Muscle of back (tissue), 11 donors: ENCODE data around the gene SUPT6H. TPM values are rescaled to one million over a fixed set of nuclear protein-coding genes. Genes with fewer than 3 reads are reported as not detected.

Experiments
- DNase-seq, 3 donors: peaks; one replicate each; pipeline versions ENCODE4 v3.0.0 to v3.0.0-alpha.2; 2013
- polyA plus RNA-seq, 10 donors: library from polyadenylated mRNA; unstranded; fragments of 120-200 nt; gene quantifications; one replicate each; pipeline ENCODE4 v1.2.1, GENCODE V29; 2013; ENCODE audit not compliant: insufficient read length in 10 of 10

The SUPT6H gene
- polyA plus RNA-seq, 10 donors = 36.8 to 47.7 (median 41.7) TPM

DNA sequence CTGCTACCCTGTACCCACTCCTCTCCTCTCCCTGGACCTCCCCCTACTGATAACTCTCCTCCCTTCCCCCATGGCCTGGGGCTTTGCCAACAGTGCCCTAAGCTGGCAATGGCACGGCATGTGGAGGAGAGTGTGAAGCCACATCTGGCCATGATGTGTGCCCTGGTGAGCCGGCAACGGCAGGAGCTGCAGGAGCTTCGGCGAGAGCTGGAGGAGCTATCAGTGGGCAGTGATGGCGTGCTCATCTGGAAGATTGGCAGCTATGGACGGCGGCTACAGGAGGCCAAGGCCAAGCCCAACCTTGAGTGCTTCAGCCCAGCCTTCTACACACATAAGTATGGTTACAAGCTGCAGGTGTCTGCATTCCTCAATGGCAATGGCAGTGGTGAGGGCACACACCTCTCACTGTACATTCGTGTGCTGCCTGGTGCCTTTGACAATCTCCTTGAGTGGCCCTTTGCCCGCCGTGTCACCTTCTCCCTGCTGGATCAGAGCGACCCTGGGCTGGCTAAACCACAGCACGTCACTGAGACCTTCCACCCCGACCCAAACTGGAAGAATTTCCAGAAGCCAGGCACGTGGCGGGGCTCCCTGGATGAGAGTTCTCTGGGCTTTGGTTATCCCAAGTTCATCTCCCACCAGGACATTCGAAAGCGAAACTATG, 87.0 kb downstream of the SUPT6H start:
- no peak for DNase-seq

DNA sequence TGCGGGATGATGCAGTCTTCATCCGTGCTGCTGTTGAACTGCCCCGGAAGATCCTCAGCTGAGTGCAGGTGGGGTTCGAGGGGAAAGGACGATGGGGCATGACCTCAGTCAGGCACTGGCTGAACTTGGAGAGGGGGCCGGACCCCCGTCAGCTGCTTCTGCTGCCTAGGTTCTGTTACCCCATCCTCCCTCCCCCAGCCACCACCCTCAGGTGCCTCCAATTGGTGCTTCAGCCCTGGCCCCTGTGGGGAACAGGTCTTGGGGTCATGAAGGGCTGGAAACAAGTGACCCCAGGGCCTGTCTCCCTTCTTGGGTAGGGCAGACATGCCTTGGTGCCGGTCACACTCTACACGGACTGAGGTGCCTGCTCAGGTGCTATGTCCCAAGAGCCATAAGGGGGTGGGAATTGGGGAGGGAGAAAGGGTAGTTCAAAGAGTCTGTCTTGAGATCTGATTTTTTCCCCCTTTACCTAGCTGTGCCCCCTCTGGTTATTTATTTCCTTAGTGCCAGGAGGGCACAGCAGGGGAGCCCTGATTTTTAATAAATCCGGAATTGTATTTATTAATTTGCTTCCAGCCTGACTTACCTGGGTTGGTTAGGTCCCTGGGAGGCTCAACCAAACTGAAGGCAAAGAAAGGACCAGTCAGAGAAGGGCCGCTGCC, 87.6 kb downstream of the SUPT6H start:
- no peak for DNase-seq

DNA sequence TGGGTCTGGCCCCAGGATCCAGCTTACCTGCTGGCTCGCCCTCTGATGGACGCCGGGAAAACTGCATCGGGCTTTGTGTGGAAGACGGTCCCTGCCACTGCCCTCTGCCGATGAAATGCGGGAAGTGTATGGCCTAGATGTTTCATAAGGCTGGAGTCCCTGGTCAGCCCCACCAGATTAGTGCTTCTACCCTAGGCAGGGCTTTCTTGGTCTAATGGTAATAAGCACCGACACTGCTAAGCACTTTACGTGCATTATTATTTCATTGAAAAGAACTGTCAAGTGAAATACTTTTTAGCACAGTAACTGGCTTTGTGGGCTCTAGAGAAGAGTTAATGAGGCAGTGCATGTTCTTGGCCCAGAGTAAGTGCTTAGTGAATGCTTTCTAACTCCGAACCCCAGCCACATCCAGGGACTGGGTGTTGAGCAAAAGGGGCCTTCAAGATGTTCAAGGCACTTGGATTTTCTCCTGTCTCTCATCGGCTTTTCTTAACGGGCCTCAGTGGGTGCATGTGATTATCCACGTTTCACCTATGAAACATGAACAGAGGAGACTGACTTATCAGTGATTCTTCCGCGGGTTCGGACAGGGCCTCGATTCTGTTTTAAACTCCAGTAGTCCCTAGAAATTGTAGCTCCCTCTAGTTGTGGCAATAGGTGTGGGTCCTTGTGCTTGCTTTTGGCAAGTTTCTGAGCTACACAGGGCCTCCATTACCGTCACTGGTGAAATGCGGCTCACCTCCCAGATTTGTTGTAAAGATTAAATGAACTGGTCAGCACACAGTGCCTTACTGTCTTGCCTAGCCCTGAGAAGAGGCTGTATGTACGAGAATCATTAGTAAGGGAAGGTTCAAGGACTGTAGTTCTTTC, 88.4 kb downstream of the SUPT6H start:
- DNase-seq = peak; percentile 88 to 94 (median 91)

DNA sequence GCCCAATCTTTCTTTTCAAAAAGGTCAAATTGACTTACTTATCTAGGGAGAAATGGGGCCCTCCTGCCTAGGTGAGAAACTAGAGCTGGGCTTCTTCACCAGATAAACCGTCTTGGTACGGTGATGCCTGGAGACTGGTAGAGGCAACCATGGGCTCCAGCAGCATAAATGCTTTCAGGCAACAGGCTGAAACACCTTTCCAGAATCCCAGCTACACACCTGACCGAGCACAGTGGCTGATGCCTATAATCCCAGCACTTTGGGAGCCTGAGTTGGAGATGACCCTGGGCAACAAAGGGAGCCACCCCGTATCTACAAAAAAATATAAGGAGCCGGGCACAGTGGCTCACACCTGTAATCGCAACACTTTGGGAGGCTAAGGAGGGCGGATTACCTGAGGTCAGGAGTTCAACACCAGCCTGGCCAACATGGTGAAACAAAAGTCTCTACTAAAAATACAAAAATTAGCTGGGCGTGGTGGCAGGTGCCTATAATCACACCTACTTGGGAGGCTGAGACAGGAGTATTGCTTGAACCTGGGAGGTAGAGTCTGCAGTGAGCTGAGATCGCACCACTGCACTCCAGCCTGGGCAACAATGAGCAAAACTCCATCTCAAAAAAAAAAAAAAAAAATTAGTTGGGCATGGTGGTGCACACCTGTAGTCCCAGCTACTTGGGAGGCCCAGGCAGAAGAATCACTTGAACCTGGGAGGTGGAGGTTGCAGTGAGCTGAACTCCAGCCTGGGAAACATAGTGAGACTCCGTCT, 89.8 kb downstream of the SUPT6H start:
- DNase-seq = no peak

Other genes starting within 250 kb of the SUPT6H start
- not detected for gene SLC13A2, start 188.6 kb upstream of the SUPT6H start, polyA plus RNA-seq
- gene FOXN1, start 155.9 kb upstream of the SUPT6H start, polyA plus RNA-seq = 1 to 10 TPM in 2 of 10 donors, not detected in 8; 2.5 to 3.0 TPM
- gene UNC119, start 109.6 kb upstream of the SUPT6H start, polyA plus RNA-seq = 10 to 100 TPM; 10.8 to 19.5 (median 13.1) TPM
- 10 to 100 TPM; 39.9 to 52.0 (median 44.3) TPM for gene PIGS, start 90.7 kb upstream of the SUPT6H start, polyA plus RNA-seq
- 1 to 10 TPM in 9 of 10 donors, under 1 TPM in 1; 0.92 to 5.1 (median 1.9) TPM for gene ALDOC, start 85.3 kb upstream of the SUPT6H start, polyA plus RNA-seq
- gene SPAG5, start 63.2 kb upstream of the SUPT6H start, polyA plus RNA-seq = 10 to 100 TPM; 17.8 to 34.4 (median 23.2) TPM
- gene RSKR, start 48.0 kb upstream of the SUPT6H start, polyA plus RNA-seq = 10 to 100 TPM in 6 of 10 donors, 1 to 10 TPM in 4; 7.0 to 25.1 (median 12.3) TPM
- 10 to 100 TPM; 46.8 to 61.9 (median 56.0) TPM for gene BLTP2, start 17.0 kb upstream of the SUPT6H start, polyA plus RNA-seq
- gene SDF2, start 299 bp upstream of the SUPT6H start, polyA plus RNA-seq = 10 to 100 TPM; 31.3 to 48.9 (median 39.7) TPM
- gene PROCA1, start 49.7 kb downstream of the SUPT6H start, polyA plus RNA-seq = 1 to 10 TPM; 1.7 to 5.3 (median 2.6) TPM
- 100 to 1,000 TPM in 1 of 10 donors, 10 to 100 TPM in 9; 53.1 to 117 (median 77.2) TPM for gene RAB34, start 55.7 kb downstream of the SUPT6H start, polyA plus RNA-seq
- 1,000 to 10,000 TPM; 1,123 to 1,773 (median 1,454) TPM for gene RPL23A, start 57.8 kb downstream of the SUPT6H start, polyA plus RNA-seq
- 1 to 10 TPM; 2.3 to 6.0 (median 4.1) TPM for gene TLCD1, start 64.0 kb downstream of the SUPT6H start, polyA plus RNA-seq
- 1 to 10 TPM; 1.3 to 4.2 (median 2.7) TPM for gene NEK8, start 66.6 kb downstream of the SUPT6H start, polyA plus RNA-seq
- 10 to 100 TPM; 40.0 to 73.0 (median 52.8) TPM for gene TRAF4, start 81.8 kb downstream of the SUPT6H start, polyA plus RNA-seq
- gene FAM222B, start 180.6 kb downstream of the SUPT6H start, polyA plus RNA-seq = 10 to 100 TPM; 11.2 to 14.1 (median 13.2) TPM
- 10 to 100 TPM; 35.1 to 54.6 (median 43.1) TPM for gene ERAL1, start 192.8 kb downstream of the SUPT6H start, polyA plus RNA-seq
- gene FLOT2, start 235.5 kb downstream of the SUPT6H start, polyA plus RNA-seq = 10 to 100 TPM; 55.3 to 75.0 (median 66.1) TPM
- 1 to 10 TPM; 2.4 to 5.3 (median 3.3) TPM for gene DHRS13, start 240.9 kb downstream of the SUPT6H start, polyA plus RNA-seq